Measurements from ENCODE around the gene GSAP.
"Not testable (repeated sequence)": the region's sequence is repeated elsewhere in the genome, so short reads cannot be mapped to it uniquely, and the experiment has no call there.

GSAP gene

GRCh38 chr7:77339726-77340125, 76.4 kb downstream of the GSAP start:
- no peak overlapping the region for H3K4me3 ChIP-seq (ENCODE audit: low read length)
- no peak for DNase-seq (ENCODE audit: low read depth)
- TF ChIP-seq CTCF (conservative IDR thresholded peaks at IDR 0.05; ENCODE audit: low read depth, low read length) = no peak

GRCh38 chr7:77338883-77339629, 77.1 kb downstream of the GSAP start:
- H3K4me3 ChIP-seq (ENCODE audit: low read length) = no peak overlapping the region
- TF ChIP-seq CTCF (conservative IDR thresholded peaks at IDR 0.05; ENCODE audit: low read depth, low read length) = no peak
- DNase-seq (ENCODE audit: low read depth) = no peak

GRCh38 chr7:77338260-77338659, 77.9 kb downstream of the GSAP start:
- DNase-seq (ENCODE audit: low read depth) = no peak
- no peak for TF ChIP-seq CTCF (conservative IDR thresholded peaks at IDR 0.05; ENCODE audit: low read depth, low read length)
- no peak overlapping the region for H3K4me3 ChIP-seq (ENCODE audit: low read length)

GRCh38 chr7:77337456-77337990, 78.6 kb downstream of the GSAP start:
- DNase-seq (ENCODE audit: low read depth) = no peak
- no peak overlapping the region for H3K4me3 ChIP-seq (ENCODE audit: low read length)
- TF ChIP-seq CTCF (conservative IDR thresholded peaks at IDR 0.05; ENCODE audit: low read depth, low read length) = no peak

- no peak for TF ChIP-seq CTCF (conservative IDR thresholded peaks at IDR 0.05; ENCODE audit: low read depth, low read length)
- no peak for DNase-seq (ENCODE audit: low read depth)
- no peak overlapping the region for H3K4me3 ChIP-seq (ENCODE audit: low read length)
Observed at GRCh38 chr7:77335581-77335980, 80.6 kb downstream of the GSAP start.

GRCh38 chr7:77334039-77334438, 82.1 kb downstream of the GSAP start:
- H3K4me3 ChIP-seq (ENCODE audit: low read length) = not testable (repeated sequence)

GRCh38 chr7:77331938-77332695, 84.0 kb downstream of the GSAP start:
- H3K4me3 ChIP-seq (ENCODE audit: low read length) = no peak overlapping the region
- DNase-seq (ENCODE audit: low read depth) = peak; percentile 58
- TF ChIP-seq CTCF (conservative IDR thresholded peaks at IDR 0.05; ENCODE audit: low read depth, low read length) = peak; percentile 60

More at GRCh38 chr7:77334039-77334438, 82.1 kb downstream of the GSAP start:
- not testable (repeated sequence) for DNase-seq (ENCODE audit: low read depth)

All from retinal pigment epithelial cell (primary cell).